Cardiac muscle cell (in vitro differentiated cells and primary cell): ENCODE data around the gene PSME3IP1. TPM values are rescaled to one million over a fixed set of nuclear protein-coding genes. Genes with fewer than 3 reads are reported as not detected.

Source experiments
- DNase-seq, 2 donors: peaks; one replicate each; pipeline versions ENCODE4 v3.0.0 to v3.0.0-alpha.2; 2010 to 2017; ENCODE audit warnings: low read depth in 1 of 2, low spot score in 1 of 2
- H3K27ac ChIP-seq: fragments of 200-600 bp; sonication (generic); 2 replicates; pipeline ENCODE4 v1.5.1; 2016
- H3K27me3 ChIP-seq: fragments of 200-600 bp; sonication (generic); 2 replicates; pipeline ENCODE4 v1.6.0; 2016; ENCODE audit warnings: control low read depth
- H3K36me3 ChIP-seq: fragments of 200-600 bp; sonication (generic); 2 replicates; pipeline ENCODE4 v1.5.1; 2016; ENCODE audit warnings: control low read depth
- H3K4me1 ChIP-seq: fragments of 200-600 bp; sonication (generic); 2 replicates; pipeline ENCODE4 v1.8.1; 2017; ENCODE audit warnings: low read depth, mild to moderate bottlenecking, mixed run types
- H3K4me3 ChIP-seq: fragments of 200-600 bp; sonication (generic); 2 replicates; pipeline ENCODE4 v1.5.1; 2016; ENCODE audit warnings: mild to moderate bottlenecking
- H3K9me3 ChIP-seq: fragments of 200-600 bp; sonication (generic); 2 replicates; pipeline ENCODE4 v1.5.1; 2017; ENCODE audit warnings: low read depth, mild to moderate bottlenecking, control low read depth
- CTCF ChIP-seq: IDR thresholded peaks from 2 replicates; pipeline ENCODE4 v1.5.1; 2012; ENCODE audit warnings: low read depth, mild to moderate bottlenecking, low read length
- polyA plus RNA-seq: library from polyadenylated mRNA; unstranded; fragments of >200 nt; fragmentation: Nextera tagmentation; extraction: Ambion mirVana; gene quantifications from 2 replicates; pipeline ENCODE4 v1.2.1, GENCODE V29; 2016
- total RNA-seq: library from RNA; depleted of rRNA; stranded (reverse); fragments of >200 nt; gene quantifications from 2 replicates; pipeline ENCODE4 v1.2.3, GENCODE V29; 2016

Gene PSME3IP1
- total and polyA plus RNA-seq, 2 experiments from 2014 or later, result 73.6 to 108 TPM

- no peak overlapping the region for H3K4me3 ChIP-seq
- no peak for DNase-seq
- H3K36me3 ChIP-seq, result peaks cover 44% of the 10 kb centered on the region
- H3K4me1 ChIP-seq, result no peaks in the 10 kb centered on the region
- no peak for TF ChIP-seq CTCF
- H3K27me3 ChIP-seq, result no peaks in the 10 kb centered on the region
- no peaks in the 10 kb centered on the region for H3K9me3 ChIP-seq
- no peak overlapping the region for H3K27ac ChIP-seq
Observed at GRCh38 chr16:57223057-57223456, 37.2 kb upstream of the PSME3IP1 start.

GRCh38 chr16:57216968-57217367 is 31.1 kb upstream of the PSME3IP1 start:
- no peaks in the 10 kb centered on the region for H3K9me3 ChIP-seq
- TF ChIP-seq CTCF, result no peak
- H3K27me3 ChIP-seq, result no peaks in the 10 kb centered on the region
- no peaks in the 10 kb centered on the region for H3K4me1 ChIP-seq
- H3K4me3 ChIP-seq, result no peak overlapping the region
- DNase-seq, result no peak
- peaks cover 61% of the 10 kb centered on the region for H3K36me3 ChIP-seq
- H3K27ac ChIP-seq, result no peak overlapping the region

- TF ChIP-seq CTCF, result no peak
Observed at GRCh38 chr16:57213462-57213861, 27.6 kb upstream of the PSME3IP1 start.

GRCh38 chr16:57209780-57210179 is 23.9 kb upstream of the PSME3IP1 start:
- Histone ChIP-seq H3K27ac (no peak overlapping the region), H3K4me3 (no peak overlapping the region), H3K4me1 (no peaks in the 10 kb centered on the region), H3K9me3 (no peaks in the 10 kb centered on the region), H3K36me3 (peaks cover 60% of the 10 kb centered on the region), H3K27me3 (no peaks in the 10 kb centered on the region)
- DNase-seq, result no peak
- no peak for TF ChIP-seq CTCF

More at GRCh38 chr16:57213462-57213861, 27.6 kb upstream of the PSME3IP1 start:
- Histone ChIP-seq H3K4me3 (no peak overlapping the region), H3K27ac (no peak overlapping the region), H3K4me1 (no peaks in the 10 kb centered on the region), H3K27me3 (no peaks in the 10 kb centered on the region), H3K9me3 (no peaks in the 10 kb centered on the region), H3K36me3 (peaks cover 54% of the 10 kb centered on the region)
- no peak for DNase-seq

GRCh38 chr16:57208926-57209325 is 23.1 kb upstream of the PSME3IP1 start:
- peaks cover 58% of the 10 kb centered on the region for H3K36me3 ChIP-seq
- H3K4me3 ChIP-seq, result no peak overlapping the region
- DNase-seq, result no peak
- H3K27me3 ChIP-seq, result no peaks in the 10 kb centered on the region
- H3K4me1 ChIP-seq, result no peaks in the 10 kb centered on the region
- no peak overlapping the region for H3K27ac ChIP-seq
- no peaks in the 10 kb centered on the region for H3K9me3 ChIP-seq
- TF ChIP-seq CTCF, result no peak

GRCh38 chr16:57204675-57205074 is 18.8 kb upstream of the PSME3IP1 start:
- DNase-seq, result no peak
- Histone ChIP-seq H3K4me3 (no peak overlapping the region), H3K36me3 (peaks cover 44% of the 10 kb centered on the region), H3K4me1 (no peaks in the 10 kb centered on the region), H3K27me3 (no peaks in the 10 kb centered on the region), H3K27ac (no peak overlapping the region), H3K9me3 (no peaks in the 10 kb centered on the region)
- TF ChIP-seq CTCF, result no peak
